ENCODE results near the gene SHROOM2.

SHROOM2 gene

GRCh38 chrX:9988762-9989161 lies 202.5 kb downstream of the SHROOM2 start:
- no peak overlapping the region for H3K4me3 ChIP-seq (ENCODE audit: low read depth, low read length)
- peak; percentile 22 for TF ChIP-seq CTCF (IDR thresholded peaks at IDR 0.05; ENCODE audit: insufficient read depth, low read depth, low read length, missing control alignments)
- DNase-seq (ENCODE audit: low read depth) = peak; percentile 7

- no peak for DNase-seq (ENCODE audit: low read depth)
- TF ChIP-seq CTCF (IDR thresholded peaks at IDR 0.05; ENCODE audit: insufficient read depth, low read depth, low read length, missing control alignments) = no peak
- H3K4me3 ChIP-seq (ENCODE audit: low read depth, low read length) = no peak overlapping the region
Measured at GRCh38 chrX:9992061-9992460, 205.8 kb downstream of the SHROOM2 start.

GRCh38 chrX:9992724-9993123 lies 206.5 kb downstream of the SHROOM2 start:
- DNase-seq (ENCODE audit: low read depth) = no peak
- TF ChIP-seq CTCF (IDR thresholded peaks at IDR 0.05; ENCODE audit: insufficient read depth, low read depth, low read length, missing control alignments) = no peak

GRCh38 chrX:9995855-9996339 lies 209.7 kb downstream of the SHROOM2 start:
- peak; percentile 79 for TF ChIP-seq CTCF (IDR thresholded peaks at IDR 0.05; ENCODE audit: insufficient read depth, low read depth, low read length, missing control alignments)
- H3K4me3 ChIP-seq (ENCODE audit: low read depth, low read length) = no peak overlapping the region
- peak; percentile 68 for DNase-seq (ENCODE audit: low read depth)

More at GRCh38 chrX:9992724-9993123, 206.5 kb downstream of the SHROOM2 start:
- no peak overlapping the region for H3K4me3 ChIP-seq (ENCODE audit: low read depth, low read length)

- DNase-seq (ENCODE audit: low read depth) = no peak
- no peak overlapping the region for H3K4me3 ChIP-seq (ENCODE audit: low read depth, low read length)
- no peak for TF ChIP-seq CTCF (IDR thresholded peaks at IDR 0.05; ENCODE audit: insufficient read depth, low read depth, low read length, missing control alignments)
Measured at GRCh38 chrX:9997041-9997440, 210.8 kb downstream of the SHROOM2 start.

GRCh38 chrX:9997524-9997923 lies 211.3 kb downstream of the SHROOM2 start:
- peak; percentile 22 for DNase-seq (ENCODE audit: low read depth)
- no peak overlapping the region for H3K4me3 ChIP-seq (ENCODE audit: low read depth, low read length)
- TF ChIP-seq CTCF (IDR thresholded peaks at IDR 0.05; ENCODE audit: insufficient read depth, low read depth, low read length, missing control alignments) = no peak
